Neural progenitor cell (in vitro differentiated cells): Measurements from ENCODE around the gene CHD5.

Experiments
- CTCF ChIP-seq: fragments of 200-600 bp; sonication (generic); IDR thresholded peaks from 2 replicates; pipeline ENCODE4 v1.5.1; 2017; ENCODE audit warnings: antibody characterized with exemption, mild to moderate bottlenecking
- EZH2 ChIP-seq: fragments of 200-600 bp; sonication (generic); IDR thresholded peaks from 2 replicates; pipeline ENCODE4 v1.6.1; 2017; ENCODE audit warnings: antibody characterized with exemption, mild to moderate bottlenecking, moderate library complexity
- EZH2phosphoT487 ChIP-seq: fragments of 200-600 bp; sonication (generic); IDR thresholded peaks from 2 replicates; pipeline ENCODE4 v1.6.1; 2017; ENCODE audit warnings: antibody characterized with exemption

DNA sequence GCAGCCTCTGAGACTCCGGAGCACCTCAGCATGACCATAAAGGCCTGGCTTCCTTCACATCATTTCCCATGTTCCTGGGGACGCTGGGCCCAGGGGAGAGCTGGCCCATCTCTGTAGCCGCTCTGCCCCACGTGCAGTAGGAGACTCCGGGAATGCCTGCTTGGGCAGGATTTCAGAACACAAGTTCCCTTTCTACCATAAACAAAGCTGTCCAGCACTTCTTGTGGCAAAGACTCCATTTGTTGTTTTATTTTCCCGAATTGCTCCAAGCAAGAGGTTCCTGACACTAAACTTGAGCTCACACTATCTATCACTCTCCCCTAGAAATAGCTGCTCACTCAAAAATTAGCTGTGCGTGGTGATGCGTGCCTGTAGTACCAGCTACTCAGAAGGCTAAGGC, 21.9 kb downstream of the CHD5 start:
- TF ChIP-seq CTCF (no peak), EZH2phosphoT487 (no peak), EZH2 (no peak)
